K562 (cell line): ENCODE measurements around the gene PEX13. TPM values are rescaled to one million over a fixed set of nuclear protein-coding genes. Genes with fewer than 3 reads are reported as not detected.

Source experiments
- ATAC-seq: fragments of 200-7000 bp; cut with Tn5 transposase; 3 replicates; pipeline ENCODE4 v1.9.1; 2020; ENCODE audit warnings: moderate library complexity
- BruUV-seq: library from RNA; stranded (reverse); fragments of 400-500 nt; replicated peaks from 2 replicates; lab custom pipeline; 2021; lab: Mats Ljungman, UMichigan
- CTCF ChIA-PET: fragments of 300-600 bp; formaldehyde crosslinking; extraction: SDS; loops from one replicate; lab custom pipeline; 2021; ENCODE audit warnings: low intra/inter-chr PET ratio; lab: Yijun Ruan, JAX
- POLR2A ChIA-PET: fragments of 300-600, 350-650 bp; sonication (Branson Sonifier 250); formaldehyde crosslinking; extraction: SDS; loops from one replicate; lab custom pipeline; 2021; ENCODE audit warnings: antibody characterized with exemption, inconsistent platforms; lab: Yijun Ruan, JAX
- DNase-seq, 4 experiments: peaks; one replicate each; pipeline versions ENCODE4 v3.0.0 to v3.0.0-alpha.2; 2011 to 2018; ENCODE audit warnings: low spot score in 3 of 4, mixed read lengths in 3 of 4; ENCODE audit errors: extremely low read depth in 1 of 4
- FAIRE-seq: peaks from 2 replicates; lab custom pipeline; 2011; peaks lifted over from hg19 to GRCh38; lab: Jason Lieb, UNC
- H2AFZ ChIP-seq: 2 replicates; pipeline ENCODE4 v1.6.0; 2011; ENCODE audit warnings: low read depth, low read length, control low read depth, inconsistent platforms
- H3K27ac ChIP-seq: fragments of 200-600 bp; 3 replicates; pipeline ENCODE4 v1.8.0; 2011; ENCODE audit warnings: low read depth, mild to moderate bottlenecking, control low read depth, inconsistent platforms, low read length, moderate library complexity, mixed read lengths; ENCODE audit errors: extremely low read depth
- H3K27me3 ChIP-seq, 2 experiments: fragments of 300-600 bp in 1 of 2; 2 replicates in 1 of 2; 3 replicates in 1 of 2; pipeline versions ENCODE4 v1.6.0 to v1.8.0; 2011; ENCODE audit warnings: inconsistent platforms in 2 of 2, low read length in 2 of 2, mild to moderate bottlenecking in 1 of 2, mixed read lengths in 1 of 2, moderate library complexity in 1 of 2; ENCODE audit not compliant: control insufficient read depth in 2 of 2, insufficient read depth in 2 of 2
- H3K36me3 ChIP-seq: fragments of 300-600 bp; 3 replicates; pipeline ENCODE4 v1.8.0; 2011; ENCODE audit warnings: mild to moderate bottlenecking, low read length, inconsistent platforms; ENCODE audit not compliant: control insufficient read depth, insufficient read depth
- H3K4me1 ChIP-seq, 2 experiments: fragments of 200-600 bp in 1 of 2; replicated peaks in 1 of 2; 2 replicates in 1 of 2; 3 replicates in 1 of 2; pipeline versions ENCODE4 v1.5.1 to v1.8.0; 2011; ENCODE audit warnings: inconsistent platforms in 2 of 2, low read length in 2 of 2, mild to moderate bottlenecking in 1 of 2, mixed read lengths in 1 of 2, moderate library complexity in 1 of 2; ENCODE audit not compliant: control insufficient read depth in 2 of 2, insufficient read depth in 2 of 2
- H3K4me2 ChIP-seq: 2 replicates; pipeline ENCODE4 v1.6.1; 2011; ENCODE audit warnings: low read length, control low read depth, inconsistent platforms, mixed read lengths; ENCODE audit not compliant: insufficient read depth
- H3K4me3 ChIP-seq: fragments of 200-600 bp; sonication (generic), shearing (Covaris generic); 2 replicates; pipeline ENCODE4 v1.5.1; 2016; ENCODE audit warnings: control low read depth, inconsistent platforms
- H3K79me2 ChIP-seq: fragments of 200-600 bp; 3 replicates; pipeline ENCODE4 v1.8.0; 2011; ENCODE audit warnings: low read length, inconsistent platforms; ENCODE audit not compliant: control insufficient read depth, insufficient read depth
- H3K9ac ChIP-seq, 2 experiments: 2 replicates each; pipeline versions ENCODE4 v1.6.0 to v1.6.1; 2011; ENCODE audit warnings: low read depth in 2 of 2, low read length in 2 of 2, control low read depth in 1 of 2, inconsistent platforms in 1 of 2, mild to moderate bottlenecking in 1 of 2, mixed read lengths in 1 of 2; ENCODE audit not compliant: insufficient read depth in 1 of 2
- H3K9me1 ChIP-seq: one replicate; pipeline ENCODE4 v1.6.0; 2011; ENCODE audit warnings: inconsistent platforms, mild to moderate bottlenecking, low read length, moderate library complexity; ENCODE audit not compliant: control insufficient read depth, insufficient read depth
- H3K9me3 ChIP-seq: replicated peaks from 2 replicates; pipeline ENCODE4 v1.5.1; 2011; ENCODE audit warnings: low read depth, low read length, inconsistent platforms; ENCODE audit not compliant: control insufficient read depth, insufficient read depth
- H4K20me1 ChIP-seq: replicated peaks from 2 replicates; pipeline ENCODE4 v1.6.1; 2011; ENCODE audit warnings: low read length, inconsistent platforms, mixed read lengths; ENCODE audit not compliant: control insufficient read depth, insufficient read depth
- RFX1 ChIP-seq: fragments of 450-650 bp; IDR thresholded peaks from 2 replicates; pipeline ENCODE4 v1.6.1; 2016; ENCODE audit warnings: mild to moderate bottlenecking, moderate library complexity
- SIN3A ChIP-seq, 2 experiments: fragments of 150-350 bp in 1 of 2; IDR thresholded peaks; 2 replicates each; pipeline ENCODE4 v1.6.1; 2011 to 2016; ENCODE audit warnings: borderline replicate concordance in 2 of 2, low read depth in 2 of 2, low read length in 2 of 2, mild to moderate bottlenecking in 2 of 2, moderate library complexity in 2 of 2; ENCODE audit not compliant: control insufficient read depth in 1 of 2
- SNAPC5 ChIP-seq: fragments of 250-450 bp; sonication (Bioruptor Pico); IDR thresholded peaks from 2 replicates; pipeline ENCODE4 v1.8.0; 2021; ENCODE audit warnings: moderate library complexity, mild to moderate bottlenecking, inconsistent platforms
- ZNF12 ChIP-seq: sonication (generic); formaldehyde crosslinking; IDR thresholded peaks from 2 replicates; pipeline ENCODE4 v1.4.0; 2020; ENCODE audit warnings: mild to moderate bottlenecking, missing genetic modification reagents
- ZNF551 ChIP-seq: fragments of 250-450 bp; sonication (Bioruptor Pico); IDR thresholded peaks from 2 replicates; pipeline ENCODE4 v1.5.0; 2021; ENCODE audit warnings: mild to moderate bottlenecking, moderate library complexity
- ZNF561 ChIP-seq: fragments of 450-650 bp; formaldehyde crosslinking; conservative IDR thresholded peaks from 2 replicates; pipeline ENCODE4 v1.4.0; 2020; ENCODE audit warnings: mild to moderate bottlenecking, moderate library complexity
- WGBS: fragments of 100-300 bp; shearing (Covaris generic); methylation state at CpG from one replicate; pipeline ENCODE4 v1.1.6; 2016; ENCODE audit warnings: low coverage, mixed read lengths; ENCODE audit not compliant: insufficient coverage; ENCODE audit errors: missing lambda C conversion rate; 5-methylcytosine and 5-hydroxymethylcytosine counted together
- in situ Hi-C: fragments of 300-500 bp; cut with MboI; formaldehyde crosslinking; loops from 4 replicates; pipeline ENCODE4 v1.15.0; 2018; ENCODE audit warnings: inconsistent platforms, mixed read lengths
- intact Hi-C: fragments of 100-400 bp; cut with micrococcal nuclease; formaldehyde crosslinking; loops from 2 replicates; pipeline ENCODE4 v1.14.2; 2022
- polyA plus RNA-seq, 8 experiments: library from polyadenylated mRNA; depleted of rRNA in 4 of 8; stranded (reverse) in 5 of 8; unstranded in 3 of 8; fragments of >200 nt; fragmentation: Nextera tagmentation in 2 of 8; fragmentation: Illumina TruSeq in 1 of 8; extraction: Ambion mirVana in 2 of 8; extraction: Trizol in 1 of 8; gene quantifications; 2 replicates each; pipeline versions ENCODE4 v1.2.1 to v1.2.3, GENCODE V29; 2011 to 2014; ENCODE audit warnings: inconsistent platforms in 1 of 8, missing spikeins in 1 of 8
- total RNA-seq, 7 experiments: library from RNA; depleted of rRNA in 6 of 7; stranded (reverse); fragments of >200 nt in 6 of 7; fragmentation: Illumina TruSeq in 2 of 7; extraction: Trizol in 2 of 7; gene quantifications; 2 replicates each; pipeline versions ENCODE4 v1.2.1 to v1.2.3, GENCODE V29; 2011 to 2021; ENCODE audit warnings: low replicate concordance in 1 of 7

PEX13 gene
- total and polyA plus RNA-seq, 9 of the 15 experiments (the other 6 are each of a cell fraction or from before 2014, with no cell fraction given): 4.0 to 30.4 (median 18.8) TPM

- TF ChIP-seq RFX1: no peak
Measured at GRCh38 chr2:61090386-61090921, 72.9 kb downstream of the PEX13 start (continued).

- Histone ChIP-seq H3K4me1 (no peaks in the 10 kb centered on the region), H3K9ac (no peak overlapping the region), H3K4me2 (no peak overlapping the region), H3K27me3 (no peaks in the 10 kb centered on the region), H3K27ac (no peak overlapping the region), H3K9me1 (no peaks in the 10 kb centered on the region), H3K79me2 (no peaks in the 10 kb centered on the region), H3K4me3 (no peak overlapping the region), H3K36me3 (0 out of 3 replicates have a peak, but pooled peaks cover 2% of the 10 kb centered on the region), H3K9me3 (no peaks in the 10 kb centered on the region), H2AFZ (no peak overlapping the region), H4K20me1 (no peaks in the 10 kb centered on the region)
- ChIA-PET POLR2A (interaction anchor here (0.6 kb wide), 1 partner anchor 370 kb away, joined by 3 read pairs; no protein-coding TSS in a partner anchor), CTCF (interaction anchor here (0.7 kb wide), 1 partner anchor 129 kb away, joined by 4 read pairs; no protein-coding TSS in a partner anchor)
- in situ Hi-C loops (no loop called here), intact Hi-C loops (no loop called here)
- WGBS: 56% methylated on average over 5 of the region's 8 CpGs
- FAIRE-seq (no peak), DNase-seq (no peak), ATAC-seq (no peak)
- TF ChIP-seq ZNF12 (CRISPR knock-in tag): no peak
- TF ChIP-seq ZNF551 (CRISPR knock-in tag): no peak
- TF ChIP-seq SIN3A (IDR thresholded peaks at IDR 0.05; ENCODE audit: borderline replicate concordance in 2 of 2, control insufficient read depth in 1 of 2, low read depth in 2 of 2, low read length in 2 of 2): no peak
- TF ChIP-seq SNAPC5 (CRISPR knock-in tag): no peak
- TF ChIP-seq ZNF561 (CRISPR knock-in tag): no peak
- no TSS peak for BruUV-seq
Measured at GRCh38 chr2:61091485-61091884, 74.0 kb downstream of the PEX13 start.
